Measurements from ENCODE around the gene SNRNP35. TPM values are rescaled to one million over a fixed set of nuclear protein-coding genes. Genes with fewer than 3 reads are reported as not detected.

SNRNP35 gene
- total and polyA plus RNA-seq, 9 of the 15 experiments (the other 6 are each of a cell fraction or from before 2014, with no cell fraction given), result 17.7 to 41.0 (median 25.5) TPM

- H3K79me2 ChIP-seq (ENCODE audit: control insufficient read depth, insufficient read depth, low read length), result no peaks in the 10 kb centered on the region
- no peak overlapping the region for H2AFZ ChIP-seq (ENCODE audit: low read depth, low read length)
- TF ChIP-seq JUN (IDR thresholded peaks at IDR 0.05; ENCODE audit: borderline replicate concordance, low read depth, low read length) (no peak), JUN (CRISPR knock-in tag; IDR thresholded peaks at IDR 0.05; ENCODE audit: borderline replicate concordance) (no peak), SPI1 (IDR thresholded peaks at IDR 0.05; ENCODE audit: borderline replicate concordance, low read depth, low read length) (0 out of 2 replicates have a peak, but pooled peaks have one; percentile 6)
- no peak for FAIRE-seq
- peaks cover 0 to 7% of the 10 kb centered on the region in 2 experiments; a peak in 2 of 5 replicates for H3K4me1 ChIP-seq (replicated peaks in 1 of 2; ENCODE audit: control insufficient read depth in 2 of 2, insufficient read depth in 2 of 2, low read length in 2 of 2)
- no peaks in the 10 kb centered on the region for H3K9me1 ChIP-seq (ENCODE audit: control insufficient read depth, insufficient read depth, low read length)
- H3K27me3 ChIP-seq (ENCODE audit: control insufficient read depth in 2 of 2, insufficient read depth in 2 of 2, low read length in 2 of 2), result no peaks in the 10 kb centered on the region
- H3K9me3 ChIP-seq (replicated peaks; ENCODE audit: control insufficient read depth, insufficient read depth, low read depth, low read length), result no peaks in the 10 kb centered on the region
- CTCF ChIA-PET (ENCODE audit: low intra/inter-chr PET ratio), result no interaction called here
- H3K9ac ChIP-seq (ENCODE audit: insufficient read depth in 1 of 2, low read depth in 2 of 2, low read length in 2 of 2), result no peak overlapping the region
- no peaks in the 10 kb centered on the region for H4K20me1 ChIP-seq (replicated peaks; ENCODE audit: control insufficient read depth, insufficient read depth, low read length)
- 73% methylated on average over 6 of the region's 6 CpGs for WGBS (ENCODE audit: insufficient coverage, low coverage, missing lambda C conversion rate)
- peaks cover 30% of the 10 kb centered on the region; the same call in 2 of the 3 replicates for H3K36me3 ChIP-seq (ENCODE audit: control insufficient read depth, insufficient read depth, low read length)
- intact Hi-C loops (cut with micrococcal nuclease) (no loop called here), in situ Hi-C loops (cut with MboI) (no loop called here)
- no peak overlapping the region for H3K4me2 ChIP-seq (ENCODE audit: insufficient read depth, low read length)
- POLR2A ChIA-PET, result interaction anchor here (0.7 to 1.6 kb wide), 3 partner anchors 9 to 23 kb away, joined by 3 to 8 read pairs (median 5); no protein-coding TSS in a partner anchor
- no TSS peak for BruUV-seq (replicated peaks)
- H3K27ac ChIP-seq (ENCODE audit: extremely low read depth, low read depth, low read length), result no peak overlapping the region
- no peak for DNase-seq (ENCODE audit: extremely low read depth in 1 of 4, low spot score in 3 of 4)
- no peak for ATAC-seq
- H3K4me3 ChIP-seq, result no peak overlapping the region
These were observed 24.9 kb downstream of the SNRNP35 start for GRCh38 chr12:123482876-123483275.

GRCh38 chr12:123483602-123484248 is 25.8 kb downstream of the SNRNP35 start:
- POLR2A ChIA-PET, result interaction anchor here (1.0 to 1.6 kb wide), 2 partner anchors 9 to 11 kb away, joined by 3 to 8 read pairs; no protein-coding TSS in a partner anchor
- FAIRE-seq, result no peak
- WGBS (ENCODE audit: insufficient coverage, low coverage, missing lambda C conversion rate), result 82% methylated on average over 16 of the region's 18 CpGs

More at GRCh38 chr12:123483602-123484248, 25.8 kb downstream of the SNRNP35 start:
- in situ Hi-C loops (cut with MboI), result no loop called here
- H2AFZ ChIP-seq (ENCODE audit: low read depth, low read length), result no peak overlapping the region
- no peak overlapping the region for H3K4me3 ChIP-seq
- H3K27me3 ChIP-seq (ENCODE audit: control insufficient read depth in 2 of 2, insufficient read depth in 2 of 2, low read length in 2 of 2), result no peaks in the 10 kb centered on the region
- no peak overlapping the region for H3K4me2 ChIP-seq (ENCODE audit: insufficient read depth, low read length)
- CTCF ChIA-PET (ENCODE audit: low intra/inter-chr PET ratio), result no interaction called here
- peaks cover 27% of the 10 kb centered on the region; the same call in 2 of the 3 replicates for H3K36me3 ChIP-seq (ENCODE audit: control insufficient read depth, insufficient read depth, low read length)
- H3K79me2 ChIP-seq (ENCODE audit: control insufficient read depth, insufficient read depth, low read length), result no peaks in the 10 kb centered on the region
- H3K9me1 ChIP-seq (ENCODE audit: control insufficient read depth, insufficient read depth, low read length), result no peaks in the 10 kb centered on the region
- TF ChIP-seq MTA2 (IDR thresholded peaks at IDR 0.05; ENCODE audit: low read depth) (no peak), ATF3 (IDR thresholded peaks at IDR 0.05) (peak; percentile 20; the same call in 1 of the 2 replicates), ATF3 (CRISPR knock-in tag; conservative IDR thresholded peaks at IDR 0.05) (no peak), ARID4B (CRISPR knock-in tag; IDR thresholded peaks at IDR 0.05) (no peak)
- no TSS peak for BruUV-seq (replicated peaks)
- DNase-seq (ENCODE audit: extremely low read depth in 1 of 4, low spot score in 3 of 4) (no peak), ATAC-seq (no peak)
- peaks cover 0 to 11% of the 10 kb centered on the region in 2 experiments; a peak in 2 of 5 replicates for H3K4me1 ChIP-seq (replicated peaks in 1 of 2; ENCODE audit: control insufficient read depth in 2 of 2, insufficient read depth in 2 of 2, low read length in 2 of 2)
- no peak overlapping the region for H3K27ac ChIP-seq (ENCODE audit: extremely low read depth, low read depth, low read length)
- no peaks in the 10 kb centered on the region for H4K20me1 ChIP-seq (replicated peaks; ENCODE audit: control insufficient read depth, insufficient read depth, low read length)
- intact Hi-C loops (cut with micrococcal nuclease), result no loop called here
- H3K9ac ChIP-seq (ENCODE audit: insufficient read depth in 1 of 2, low read depth in 2 of 2, low read length in 2 of 2), result peak overlapping the region in 1 of 2 experiments; percentile 61; a peak in 1 of 4 replicates
- H3K9me3 ChIP-seq (replicated peaks; ENCODE audit: control insufficient read depth, insufficient read depth, low read depth, low read length), result no peaks in the 10 kb centered on the region

All from K562 (cell line).